DND-41 (cell line): ENCODE measurements around the gene NKAIN2.
"Not testable (repeated sequence)": the region's sequence is repeated elsewhere in the genome, so short reads cannot be mapped to it uniquely, and the experiment has no call there.

Source experiments
- ATAC-seq: fragments of 200-7000 bp; cut with Tn5 transposase; 3 replicates; pipeline ENCODE4 v1.9.1; 2021; ENCODE audit warnings: low read depth; ENCODE audit not compliant: insufficient read depth
- DNase-seq: peaks from one replicate; pipeline ENCODE4 v3.0.0-alpha.2; 2020
- H2AFZ ChIP-seq: 2 replicates; pipeline ENCODE4 v1.6.0; 2012; ENCODE audit warnings: low read depth, low read length
- H3K27ac ChIP-seq: 2 replicates; pipeline ENCODE4 v1.5.1; 2012; ENCODE audit warnings: low read length, inconsistent platforms
- H3K27me3 ChIP-seq: fragments of 200-600 bp; sonication (generic); 2 replicates; pipeline ENCODE4 v1.6.0; 2012; ENCODE audit warnings: low read length, mild to moderate bottlenecking, inconsistent platforms; ENCODE audit not compliant: insufficient read depth, poor library complexity
- H3K36me3 ChIP-seq: 2 replicates; pipeline ENCODE4 v1.5.1; 2012; ENCODE audit warnings: low read length, inconsistent platforms; ENCODE audit not compliant: insufficient read depth
- H3K4me1 ChIP-seq: 2 replicates; pipeline ENCODE4 v1.5.1; 2012; ENCODE audit warnings: mild to moderate bottlenecking, low read length; ENCODE audit not compliant: insufficient read depth
- H3K4me2 ChIP-seq: 2 replicates; pipeline ENCODE4 v1.6.0; 2012; ENCODE audit warnings: mild to moderate bottlenecking, moderate library complexity, low read length, inconsistent platforms; ENCODE audit not compliant: insufficient read depth
- H3K4me3 ChIP-seq, 2 experiments: fragments of 200-600 bp in 1 of 2; shearing (Covaris generic) in 1 of 2; 2 replicates each; pipeline ENCODE4 v1.5.1; 2012 to 2016; ENCODE audit warnings: inconsistent platforms in 2 of 2, low read length in 2 of 2, mild to moderate bottlenecking in 2 of 2, low read depth in 1 of 2, moderate library complexity in 1 of 2
- H3K79me2 ChIP-seq: 2 replicates; pipeline ENCODE4 v1.6.0; 2012; ENCODE audit warnings: low read length, inconsistent platforms; ENCODE audit not compliant: insufficient read depth
- H3K9ac ChIP-seq: 2 replicates; pipeline ENCODE4 v1.6.0; 2012; ENCODE audit warnings: low read depth, mild to moderate bottlenecking, inconsistent platforms, low read length, moderate library complexity
- H3K9me3 ChIP-seq: 2 replicates; pipeline ENCODE4 v1.5.1; 2012; ENCODE audit warnings: low read length, moderate library complexity, mild to moderate bottlenecking, inconsistent platforms; ENCODE audit not compliant: insufficient read depth, severe bottlenecking
- H4K20me1 ChIP-seq: 2 replicates; pipeline ENCODE4 v1.6.0; 2012; ENCODE audit warnings: low read length; ENCODE audit not compliant: insufficient read depth
- CTCF ChIP-seq: IDR thresholded peaks from 2 replicates; pipeline ENCODE4 v1.5.1; 2012; ENCODE audit warnings: borderline replicate concordance, low read length, moderate library complexity, mild to moderate bottlenecking; ENCODE audit not compliant: poor library complexity, severe bottlenecking; ENCODE audit errors: extremely low read depth
- EZH2 ChIP-seq: IDR thresholded peaks from 3 replicates; pipeline ENCODE4 v1.6.1; 2012; ENCODE audit warnings: borderline replicate concordance, low read depth, mild to moderate bottlenecking, moderate library complexity, low read length, inconsistent platforms; ENCODE audit not compliant: severe bottlenecking

The NKAIN2 gene

GRCh38 chr6:124234801-124235200 is 431.1 kb downstream of the NKAIN2 start:
- Histone ChIP-seq H3K4me3 (no peak overlapping the region), H3K9ac (no peak overlapping the region), H3K79me2 (no peaks in the 10 kb centered on the region), H2AFZ (no peak overlapping the region), H3K36me3 (no peaks in the 10 kb centered on the region), H3K27ac (no peak overlapping the region), H3K9me3 (no peaks in the 10 kb centered on the region), H3K4me1 (no peaks in the 10 kb centered on the region), H4K20me1 (no peaks in the 10 kb centered on the region), H3K27me3 (no peaks in the 10 kb centered on the region), H3K4me2 (no peak overlapping the region)
- TF ChIP-seq CTCF (no peak), EZH2 (no peak)
- ATAC-seq (no peak), DNase-seq (no peak)

GRCh38 chr6:124237911-124238310 is 434.2 kb downstream of the NKAIN2 start:
- H3K4me1 ChIP-seq, result no peaks in the 10 kb centered on the region
- TF ChIP-seq CTCF, result no peak
- TF ChIP-seq EZH2, result no peak
- no peaks in the 10 kb centered on the region for H3K27me3 ChIP-seq
- H3K27ac ChIP-seq, result no peak overlapping the region
- no peaks in the 10 kb centered on the region for H4K20me1 ChIP-seq
- no peak overlapping the region for H3K4me3 ChIP-seq
- DNase-seq (no peak), ATAC-seq (no peak)
- no peaks in the 10 kb centered on the region for H3K9me3 ChIP-seq
- no peak overlapping the region for H3K9ac ChIP-seq
- no peaks in the 10 kb centered on the region for H3K79me2 ChIP-seq
- H2AFZ ChIP-seq, result no peak overlapping the region
- H3K4me2 ChIP-seq, result no peak overlapping the region
- no peaks in the 10 kb centered on the region for H3K36me3 ChIP-seq

- H3K27me3 ChIP-seq, H3K9ac ChIP-seq, H3K36me3 ChIP-seq, H3K4me3 ChIP-seq, H3K27ac ChIP-seq, H3K4me2 ChIP-seq, H2AFZ ChIP-seq, H4K20me1 ChIP-seq, H3K4me1 ChIP-seq, ATAC-seq, H3K9me3 ChIP-seq, H3K79me2 ChIP-seq, DNase-seq: not testable (repeated sequence)
These were observed 434.7 kb downstream of the NKAIN2 start for GRCh38 chr6:124238408-124238807.

GRCh38 chr6:124254941-124255685 is 451.4 kb downstream of the NKAIN2 start:
- Histone ChIP-seq H3K9me3 (no peaks in the 10 kb centered on the region), H3K27ac (no peak overlapping the region), H3K4me3 (no peak overlapping the region), H4K20me1 (no peaks in the 10 kb centered on the region), H3K79me2 (no peaks in the 10 kb centered on the region), H3K4me1 (no peaks in the 10 kb centered on the region), H3K9ac (no peak overlapping the region), H3K27me3 (no peaks in the 10 kb centered on the region), H3K4me2 (no peak overlapping the region), H2AFZ (no peak overlapping the region), H3K36me3 (no peaks in the 10 kb centered on the region)
- TF ChIP-seq EZH2, result no peak
- TF ChIP-seq CTCF, result no peak
- ATAC-seq (no peak), DNase-seq (no peak)
